Lower lobe of right lung (tissue), 2 donors: ENCODE results near the gene PCMTD2. TPM values are rescaled to one million over a fixed set of nuclear protein-coding genes. Genes with fewer than 3 reads are reported as not detected.

ENCODE experiments used
- ATAC-seq, 2 donors: fragments of 200-7000 bp; cut with Tn5 transposase; one replicate each; pipeline ENCODE4 v1.9.1; 2020 to 2022; ENCODE audit warnings: mild to moderate bottlenecking in 2 of 2, moderate library complexity in 2 of 2
- DNase-seq: peaks from one replicate; pipeline ENCODE4 v3.0.0-alpha.2; 2020
- H3K27ac ChIP-seq: fragments of 200-600 bp; one replicate; pipeline ENCODE4 v1.8.0; 2022
- H3K27me3 ChIP-seq: fragments of 200-600 bp; one replicate; pipeline ENCODE4 v1.8.0; 2022; ENCODE audit warnings: low read depth
- H3K36me3 ChIP-seq: fragments of 200-600 bp; one replicate; pipeline ENCODE4 v1.8.0; 2022; ENCODE audit warnings: mild to moderate bottlenecking
- H3K4me1 ChIP-seq: fragments of 200-600 bp; one replicate; pipeline ENCODE4 v1.8.0; 2022
- H3K4me3 ChIP-seq: fragments of 200-600 bp; one replicate; pipeline ENCODE4 v1.8.0; 2022; ENCODE audit warnings: mild to moderate bottlenecking
- H3K9me3 ChIP-seq: fragments of 200-600 bp; one replicate; pipeline ENCODE4 v1.8.0; 2022
- intact Hi-C: fragments of 100-400 bp; cut with DNase I; formaldehyde crosslinking; loops from one replicate; pipeline ENCODE4 v1.11.0; 2022
- total RNA-seq: library from RNA; stranded (reverse); fragmentation: NEBNext Ultra II Directional; extraction: Animal tissue kit (Norgen Biotek cat#: 25700); gene quantifications from one replicate; pipeline ENCODE4 v1.2.1, GENCODE V29; 2021
- TF ChIP-seq, protein P1 (sequence below): fragments of 200-600 bp; IDR thresholded peaks from one replicate; pipeline ENCODE4 v1.8.0; 2022; ENCODE audit warnings: antibody characterized with exemption, mild to moderate bottlenecking
- donor health status: DM: no; HTN: yes; CAD: no; lungs with severe emphysema.

The PCMTD2 gene
- total RNA-seq, 1 donor from 2014 or later = 65.8 TPM

DNA sequence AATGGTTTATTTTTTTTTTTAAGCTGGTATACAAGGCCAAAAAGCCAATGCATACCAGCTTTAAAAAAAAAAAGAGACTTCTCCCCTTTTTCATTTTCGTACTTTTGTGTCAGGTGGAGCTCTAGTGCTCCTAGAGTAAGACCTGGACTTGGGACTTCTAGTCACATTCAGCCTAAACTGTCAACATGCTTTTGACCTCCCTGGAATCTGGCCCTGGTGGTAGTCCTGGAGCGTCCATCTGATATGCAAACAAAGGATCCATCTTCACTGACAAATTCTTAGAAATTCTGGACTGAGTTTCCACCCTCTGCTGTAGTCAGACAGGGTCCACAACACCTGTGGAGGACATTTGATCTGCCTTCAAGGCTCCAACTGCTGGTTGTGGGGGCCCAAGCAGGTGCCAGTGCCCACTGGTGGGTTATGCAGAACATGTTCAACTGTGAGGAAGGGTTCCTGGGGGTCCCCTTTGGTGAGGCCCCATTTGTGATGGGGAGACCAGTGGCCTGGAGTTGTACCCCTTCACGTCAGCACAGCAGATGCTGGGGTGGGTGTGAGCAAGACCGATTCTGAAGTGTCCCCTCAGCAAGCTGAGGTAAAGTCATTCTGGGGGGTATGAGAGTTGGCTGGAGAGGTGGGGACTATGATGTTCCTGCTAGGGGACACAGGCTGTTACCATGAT is 12.6 kb upstream of the PCMTD2 start:
- intact Hi-C loops = no loop called here
- Histone ChIP-seq H3K4me3 (no peak overlapping the region), H3K4me1 (no peaks in the 10 kb centered on the region), H3K36me3 (no peaks in the 10 kb centered on the region), H3K27ac (no peak overlapping the region), H3K9me3 (no peaks in the 10 kb centered on the region), H3K27me3 (peaks cover 6% of the 10 kb centered on the region)
- ATAC-seq (no peak), DNase-seq (peak; percentile 22)
- TF ChIP-seq, protein P1, sequence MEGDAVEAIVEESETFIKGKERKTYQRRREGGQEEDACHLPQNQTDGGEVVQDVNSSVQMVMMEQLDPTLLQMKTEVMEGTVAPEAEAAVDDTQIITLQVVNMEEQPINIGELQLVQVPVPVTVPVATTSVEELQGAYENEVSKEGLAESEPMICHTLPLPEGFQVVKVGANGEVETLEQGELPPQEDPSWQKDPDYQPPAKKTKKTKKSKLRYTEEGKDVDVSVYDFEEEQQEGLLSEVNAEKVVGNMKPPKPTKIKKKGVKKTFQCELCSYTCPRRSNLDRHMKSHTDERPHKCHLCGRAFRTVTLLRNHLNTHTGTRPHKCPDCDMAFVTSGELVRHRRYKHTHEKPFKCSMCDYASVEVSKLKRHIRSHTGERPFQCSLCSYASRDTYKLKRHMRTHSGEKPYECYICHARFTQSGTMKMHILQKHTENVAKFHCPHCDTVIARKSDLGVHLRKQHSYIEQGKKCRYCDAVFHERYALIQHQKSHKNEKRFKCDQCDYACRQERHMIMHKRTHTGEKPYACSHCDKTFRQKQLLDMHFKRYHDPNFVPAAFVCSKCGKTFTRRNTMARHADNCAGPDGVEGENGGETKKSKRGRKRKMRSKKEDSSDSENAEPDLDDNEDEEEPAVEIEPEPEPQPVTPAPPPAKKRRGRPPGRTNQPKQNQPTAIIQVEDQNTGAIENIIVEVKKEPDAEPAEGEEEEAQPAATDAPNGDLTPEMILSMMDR = no peak

DNA sequence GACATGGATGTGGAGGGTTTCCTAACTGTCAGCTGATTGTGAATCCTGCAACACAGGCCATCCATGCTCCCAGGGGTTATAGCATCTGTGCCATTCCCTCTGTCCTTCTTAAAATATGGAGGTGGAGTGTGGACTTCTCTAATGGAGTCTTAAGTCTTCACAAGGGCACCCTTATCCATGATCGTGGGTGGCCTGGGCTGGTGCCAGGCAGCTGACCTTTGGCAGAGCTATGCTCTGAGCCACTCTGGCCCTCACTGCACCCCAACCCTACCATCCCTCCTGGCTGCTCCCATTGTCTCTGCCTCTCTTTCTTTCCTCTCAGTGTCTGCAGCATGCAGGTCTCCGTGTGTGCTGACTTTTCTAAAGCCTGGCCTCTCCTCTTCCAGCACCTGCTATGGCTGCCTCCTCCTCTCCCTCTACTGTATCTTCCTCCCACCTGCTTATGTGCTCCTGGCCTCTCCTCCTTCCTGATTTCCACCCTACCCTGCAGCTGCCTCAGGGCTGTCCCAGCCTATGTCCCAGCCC is 11.2 kb upstream of the PCMTD2 start:
- Histone ChIP-seq H3K27me3 (peaks cover 6% of the 10 kb centered on the region), H3K4me3 (no peak overlapping the region), H3K27ac (no peak overlapping the region), H3K36me3 (no peaks in the 10 kb centered on the region), H3K9me3 (no peaks in the 10 kb centered on the region), H3K4me1 (no peaks in the 10 kb centered on the region)
- ATAC-seq (no peak), DNase-seq (peak; percentile 24)
- intact Hi-C loops = no loop called here
- TF ChIP-seq, protein P1 = no peak

DNA sequence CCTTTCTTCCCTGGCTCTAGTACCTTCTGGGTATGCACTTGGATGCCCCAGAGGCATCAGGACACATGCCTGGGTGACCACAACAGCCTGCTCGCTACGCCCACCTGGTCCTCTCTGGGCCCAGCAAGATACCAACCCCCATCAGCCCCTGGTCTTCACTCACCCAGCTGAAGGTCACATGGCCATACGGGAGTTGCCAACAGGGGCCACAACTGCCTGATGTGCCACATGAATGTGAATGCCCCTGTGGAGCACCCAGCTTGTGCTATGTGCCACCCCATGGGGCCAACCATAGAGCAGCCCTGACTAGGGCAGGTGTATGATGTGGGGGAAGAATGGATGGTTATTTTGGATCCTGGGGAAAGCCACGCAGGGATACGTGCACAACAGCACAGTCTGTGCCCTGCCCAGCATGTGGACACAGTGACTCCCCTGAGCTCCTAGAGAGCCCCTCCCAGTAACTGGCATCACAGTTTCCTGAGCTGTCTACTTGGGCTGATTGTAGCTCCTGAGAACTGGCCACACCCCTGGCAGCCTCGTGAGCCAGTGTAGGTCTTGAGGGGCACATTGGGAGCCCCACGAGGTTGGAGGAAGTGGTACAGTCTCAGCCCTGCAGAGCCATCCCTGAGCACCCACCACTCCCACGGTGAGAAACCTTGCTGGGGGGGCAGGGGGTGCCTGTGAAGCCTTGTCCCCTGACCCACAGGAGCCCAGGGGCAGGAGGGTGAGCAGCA is 10.5 kb upstream of the PCMTD2 start:
- ATAC-seq (no peak), DNase-seq (peak; percentile 17)
- intact Hi-C loops = no loop called here

DNA sequence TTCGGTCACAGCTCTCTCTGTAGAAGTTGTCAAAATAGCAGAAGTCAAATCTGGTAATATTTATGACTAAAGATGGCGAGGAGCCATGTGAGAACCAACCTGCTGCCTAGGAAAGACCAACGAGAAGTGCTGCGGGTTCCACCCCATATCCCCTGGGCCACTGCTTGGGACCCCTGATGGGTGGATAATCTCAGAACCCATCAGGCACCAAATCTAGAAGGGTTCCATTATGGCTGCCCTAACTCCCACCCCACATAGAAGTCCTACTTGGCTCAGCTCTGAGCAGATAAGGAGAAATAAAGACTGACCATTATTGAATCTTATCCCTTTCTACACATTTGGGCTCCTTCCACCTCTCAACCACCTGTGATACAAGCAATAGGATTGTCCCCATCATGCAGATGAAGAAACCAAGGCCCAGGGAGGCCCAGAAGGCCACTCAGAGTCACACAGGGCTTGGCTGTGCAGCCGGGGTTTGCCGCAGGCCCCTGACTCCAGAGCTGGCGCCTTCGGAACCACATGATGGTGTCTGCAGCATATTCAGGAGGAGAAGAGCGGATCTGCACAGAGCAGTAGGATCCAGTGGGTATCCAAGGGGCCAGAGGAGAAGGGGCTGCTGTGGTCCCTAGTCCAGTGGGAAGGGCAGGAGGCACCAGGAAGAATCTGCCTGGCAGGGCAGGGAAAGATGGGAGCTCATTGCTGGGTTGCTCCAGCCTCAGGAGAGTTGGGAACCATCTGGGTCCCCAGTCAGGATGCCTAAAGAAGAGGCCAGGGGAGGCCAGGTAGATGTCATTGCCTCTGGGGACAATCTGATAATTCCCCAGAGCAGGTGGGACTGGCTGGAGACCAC is 9.6 kb upstream of the PCMTD2 start:
- H3K36me3 ChIP-seq = no peaks in the 10 kb centered on the region
- no peak for ATAC-seq
- no peak overlapping the region for H3K4me3 ChIP-seq
- peaks cover 6% of the 10 kb centered on the region for H3K27me3 ChIP-seq
- intact Hi-C loops = no loop called here
- TF ChIP-seq, protein P1 = no peak
- DNase-seq = no peak
- no peak overlapping the region for H3K27ac ChIP-seq
- H3K4me1 ChIP-seq = no peaks in the 10 kb centered on the region
- H3K9me3 ChIP-seq = no peaks in the 10 kb centered on the region

More for the DNA sequence above, 10.5 kb upstream of the PCMTD2 start:
- TF ChIP-seq, protein P1 = no peak
- H3K36me3 ChIP-seq = no peaks in the 10 kb centered on the region
- no peaks in the 10 kb centered on the region for H3K9me3 ChIP-seq
- peaks cover 6% of the 10 kb centered on the region for H3K27me3 ChIP-seq
- no peak overlapping the region for H3K4me3 ChIP-seq
- H3K27ac ChIP-seq = no peak overlapping the region
- no peaks in the 10 kb centered on the region for H3K4me1 ChIP-seq

DNA sequence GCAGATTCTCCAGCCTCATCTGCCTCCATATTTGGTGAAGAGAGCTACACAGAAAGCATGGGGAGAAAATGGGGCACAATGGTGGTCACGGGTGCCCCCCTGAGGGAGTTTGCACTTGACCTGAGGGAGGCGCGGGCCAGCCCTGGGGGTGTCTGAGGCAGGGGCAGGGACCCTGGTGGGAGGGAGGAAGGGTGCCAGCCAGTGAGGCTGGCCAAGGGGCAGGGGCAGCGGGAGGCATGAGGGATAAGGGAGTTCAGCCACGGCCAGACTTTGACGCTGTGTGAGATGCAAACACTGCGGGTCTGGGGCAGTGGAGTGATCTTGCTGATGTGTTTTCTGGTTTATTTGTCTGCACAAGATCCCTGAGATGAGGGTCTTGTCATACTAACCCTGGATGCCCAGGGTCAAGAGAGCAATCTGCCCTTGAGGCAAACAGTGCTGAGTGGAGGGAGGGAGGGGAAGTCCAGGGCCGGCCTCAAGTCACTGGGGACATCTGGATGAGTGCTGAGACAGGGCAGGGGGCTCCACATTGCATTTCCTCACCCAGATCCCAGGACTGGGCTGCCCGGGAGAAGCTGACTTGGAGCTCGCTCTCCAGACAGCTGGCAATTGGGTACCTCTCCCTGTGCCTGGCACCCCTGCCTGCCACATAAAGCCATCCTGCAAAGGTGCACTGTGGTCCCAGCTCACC is 8.8 kb upstream of the PCMTD2 start:
- intact Hi-C loops = no loop called here
- DNase-seq = no peak
- TF ChIP-seq, protein P1 = no peak

More for the DNA sequence above, 8.8 kb upstream of the PCMTD2 start:
- Histone ChIP-seq H3K27ac (no peak overlapping the region), H3K4me1 (no peaks in the 10 kb centered on the region), H3K36me3 (no peaks in the 10 kb centered on the region), H3K9me3 (no peaks in the 10 kb centered on the region), H3K27me3 (peaks cover 6% of the 10 kb centered on the region), H3K4me3 (no peak overlapping the region)
- peak in 1 of 2 donors; percentile 13 for ATAC-seq
